Measurements from ENCODE around the gene FHOD1. TPM values are rescaled to one million over a fixed set of nuclear protein-coding genes. Genes with fewer than 3 reads are reported as not detected.

The FHOD1 gene
- total and polyA plus RNA-seq, 10 of the 15 experiments (the other 5 are each of a cell fraction or from before 2014, with no cell fraction given), result 8.9 to 65.7 (median 18.1) TPM

- Histone ChIP-seq H3K4me1 (ENCODE audit: control insufficient read depth, insufficient read depth, low read length) (no peaks in the 10 kb centered on the region), H3K4me3 (no peak overlapping the region), H3K27ac (ENCODE audit: control insufficient read depth, insufficient read depth) (no peak overlapping the region), H3K79me2 (ENCODE audit: control insufficient read depth, insufficient read depth, low read length) (no peaks in the 10 kb centered on the region), H3K36me3 (ENCODE audit: control insufficient read depth in 2 of 2, insufficient read depth in 2 of 2, low read length in 1 of 2) (no peaks in the 10 kb centered on the region; a peak in 1 of 4 replicates), H2AFZ (ENCODE audit: control insufficient read depth, low read depth, low read length) (no peak overlapping the region), H3K27me3 (replicated peaks in 1 of 2; ENCODE audit: control insufficient read depth in 2 of 2, insufficient read depth in 2 of 2, low read length in 1 of 2) (no peaks in the 10 kb centered on the region), H3K4me2 (ENCODE audit: control insufficient read depth, insufficient read depth) (no peak overlapping the region), H4K20me1 (ENCODE audit: control insufficient read depth, insufficient read depth) (no peaks in the 10 kb centered on the region), H3K9ac (ENCODE audit: control insufficient read depth, insufficient read depth, low read length) (no peak overlapping the region), H3K9me3 (replicated peaks; ENCODE audit: control insufficient read depth, insufficient read depth, low read length) (no peaks in the 10 kb centered on the region)
- ChIA-PET POLR2A (interaction anchor here (0.5 kb wide), 1 partner anchor 125 kb away, joined by 3 read pairs; no protein-coding TSS in a partner anchor), CTCF (no interaction called here), SMC1A (ENCODE audit: uncharacterized antibody, unreplicated experiment) (no interaction called here), RAD21 (ENCODE audit: unreplicated experiment) (no interaction called here)
- no TSS peak for BruUV-seq (replicated peaks)
- no peak for ATAC-seq
- no peak for TF ChIP-seq JUND (IDR thresholded peaks at IDR 0.05; ENCODE audit: low read depth, low read length)
- no peak for TF ChIP-seq YBX1 (IDR thresholded peaks at IDR 0.05)
- TF ChIP-seq NFXL1 (IDR thresholded peaks at IDR 0.05; ENCODE audit: borderline replicate concordance), result no peak
- TF ChIP-seq SIX5 (IDR thresholded peaks at IDR 0.05; ENCODE audit: low read depth, low read length, severe bottlenecking), result no peak
- no peak for TF ChIP-seq TCF12 (IDR thresholded peaks at IDR 0.05; ENCODE audit: low read depth, low read length)
- no peak for TF ChIP-seq TBL1XR1 (IDR thresholded peaks at IDR 0.05; ENCODE audit: low read depth, low read length)
- no peak for TF ChIP-seq PML (IDR thresholded peaks at IDR 0.05; ENCODE audit: low read length)
- no peak for TF ChIP-seq MEF2B (IDR thresholded peaks at IDR 0.05; ENCODE audit: partially characterized antibody, poor library complexity, severe bottlenecking)
- TF ChIP-seq TARDBP (IDR thresholded peaks at IDR 0.05; ENCODE audit: borderline replicate concordance), result no peak
- no peak for FAIRE-seq
- in situ Hi-C loops (cut with MboI) (no loop called here), intact Hi-C loops (cut with micrococcal nuclease; ENCODE audit: unreplicated experiment) (no loop called here)
- no peak for DNase-seq (ENCODE audit: low read depth, low spot score)
- 87% methylated on average over 18 of the region's 18 CpGs for WGBS (ENCODE audit: insufficient coverage, insufficient replicate concordance, low lambda C conversion rate, missing lambda C conversion rate)
Measured at GRCh38 chr16:67254801-67255552, 7.7 kb upstream of the FHOD1 start.

Measured in GM12878 (cell line).